Effector memory CD8-positive, alpha-beta T cell (primary cell): ENCODE measurements around the gene RRP1.

Source experiments
- ATAC-seq: fragments of 150-1000 bp; cut with Tn5 transposase; replicated peaks from 2 replicates; pipeline ENCODE4 v1.10.0; 2021; ENCODE audit warnings: mild to moderate bottlenecking, moderate library complexity
- DNase-seq, 3 experiments: peaks; one replicate each; pipeline ENCODE4 v3.0.0; 2021
- H3K27ac Mint-ChIP-seq, 2 donors: one replicate each; pipeline ENCODE4 v1.8.0; 2022; ENCODE audit warnings: mild to moderate bottlenecking in 2 of 2, mixed read lengths in 2 of 2, moderate library complexity in 2 of 2
- H3K27me3 Mint-ChIP-seq, 2 donors: one replicate each; pipeline ENCODE4 v1.8.0; 2022; ENCODE audit warnings: mixed read lengths in 2 of 2
- H3K36me3 Mint-ChIP-seq: one replicate; pipeline ENCODE4 v1.8.0; 2022; ENCODE audit warnings: mild to moderate bottlenecking, moderate library complexity, mixed read lengths; ENCODE audit not compliant: insufficient read depth
- H3K4me1 Mint-ChIP-seq, 2 donors: one replicate each; pipeline ENCODE4 v1.8.0; 2022; ENCODE audit warnings: low read depth in 2 of 2, mixed read lengths in 2 of 2
- H3K4me3 Mint-ChIP-seq, 2 donors: one replicate each; pipeline ENCODE4 v1.8.0; 2022; ENCODE audit warnings: mild to moderate bottlenecking in 2 of 2, mixed read lengths in 2 of 2, moderate library complexity in 2 of 2
- H3K9me3 Mint-ChIP-seq, 2 donors: one replicate each; pipeline ENCODE4 v1.8.0; 2022; ENCODE audit warnings: mixed read lengths in 2 of 2

Gene RRP1

GRCh38 chr21:43806017-43806710 lies 16.8 kb downstream of the RRP1 start:
- no peaks in the 10 kb centered on the region for H3K27me3 Mint-ChIP-seq
- H3K4me3 Mint-ChIP-seq = no peak overlapping the region
- no peaks in the 10 kb centered on the region for H3K9me3 Mint-ChIP-seq
- peaks cover 5 to 7% of the 10 kb centered on the region in 2 donors for H3K4me1 Mint-ChIP-seq
- H3K36me3 Mint-ChIP-seq = peaks cover 22% of the 10 kb centered on the region
- ATAC-seq = no peak
- no peak for DNase-seq
- H3K27ac Mint-ChIP-seq = no peak overlapping the region

DNA sequence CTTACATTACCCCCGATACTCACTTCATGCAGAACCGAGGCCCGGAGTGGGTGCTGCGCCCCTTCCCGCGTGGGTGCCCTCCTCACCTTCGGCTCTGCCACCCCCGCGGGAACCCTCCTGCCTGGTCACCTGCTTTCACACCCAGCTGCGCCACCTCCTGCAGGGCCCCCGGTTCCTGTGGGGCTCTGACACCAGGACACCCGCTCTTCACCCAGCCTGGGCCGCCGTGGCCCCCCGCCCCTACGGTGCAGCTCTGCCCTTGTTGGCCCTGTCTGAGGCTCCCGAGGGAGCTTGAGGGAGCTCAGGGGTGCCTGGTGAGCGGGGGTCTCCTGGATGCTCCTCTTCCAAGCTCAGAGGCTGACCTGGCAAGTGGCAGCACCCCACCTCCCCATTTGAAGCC lies 19.0 kb downstream of the RRP1 start:
- Mint-ChIP-seq H3K4me3 (no peak overlapping the region), H3K4me1 (peaks cover 5 to 7% of the 10 kb centered on the region in 2 donors), H3K27ac (no peak overlapping the region), H3K36me3 (peaks cover 11% of the 10 kb centered on the region), H3K27me3 (no peaks in the 10 kb centered on the region), H3K9me3 (no peaks in the 10 kb centered on the region)
- DNase-seq (no peak), ATAC-seq (no peak)

- Mint-ChIP-seq H3K4me1 (peaks cover 5 to 7% of the 10 kb centered on the region in 2 donors), H3K9me3 (no peaks in the 10 kb centered on the region), H3K27me3 (no peaks in the 10 kb centered on the region), H3K36me3 (peaks cover 9% of the 10 kb centered on the region), H3K4me3 (no peak overlapping the region), H3K27ac (no peak overlapping the region)
- DNase-seq (no peak), ATAC-seq (no peak)
Measured at GRCh38 chr21:43808832-43809251, 19.5 kb downstream of the RRP1 start.

DNA sequence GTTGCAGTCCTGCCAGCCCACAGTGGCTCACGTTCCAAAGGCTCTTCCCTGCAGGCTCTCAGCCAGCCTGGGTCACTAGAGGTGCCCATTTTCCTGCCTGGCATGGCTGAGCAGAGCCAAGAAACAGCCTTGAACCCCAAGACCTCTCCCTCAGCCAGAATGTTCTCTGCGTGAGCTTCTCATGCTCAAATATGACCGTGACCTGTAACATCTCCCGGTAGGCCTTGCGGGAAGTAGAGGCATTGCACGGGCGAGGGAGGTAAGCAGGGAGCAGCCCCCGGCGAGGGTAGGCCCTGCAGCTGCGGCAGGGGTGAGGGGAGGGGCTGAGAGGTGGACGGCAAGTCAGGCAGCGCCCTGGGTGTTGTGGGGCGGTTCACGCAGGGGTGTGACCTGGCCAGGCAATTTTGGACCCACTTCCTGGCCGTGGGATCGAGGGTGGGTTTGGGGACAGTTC lies 20.0 kb downstream of the RRP1 start:
- Mint-ChIP-seq H3K27ac (no peak overlapping the region), H3K4me1 (peaks cover 5 to 7% of the 10 kb centered on the region in 2 donors), H3K27me3 (no peaks in the 10 kb centered on the region), H3K4me3 (no peak overlapping the region), H3K36me3 (peaks cover 7% of the 10 kb centered on the region), H3K9me3 (no peaks in the 10 kb centered on the region)
- ATAC-seq (no peak), DNase-seq (no peak)

- Mint-ChIP-seq H3K27ac (no peak overlapping the region), H3K4me1 (peaks cover 9 to 10% of the 10 kb centered on the region in 2 donors), H3K27me3 (no peaks in the 10 kb centered on the region), H3K36me3 (peaks cover 7% of the 10 kb centered on the region), H3K4me3 (no peak overlapping the region), H3K9me3 (no peaks in the 10 kb centered on the region)
- no peak for DNase-seq
- no peak for ATAC-seq
Measured at GRCh38 chr21:43809853-43810504, 20.6 kb downstream of the RRP1 start.

GRCh38 chr21:43810505-43811261 lies 21.3 kb downstream of the RRP1 start:
- ATAC-seq (peak; percentile 95), DNase-seq (peak; percentile 88 to 93 (median 91))
- peak overlapping the region in 1 of 2 donors; percentile 27 for H3K27ac Mint-ChIP-seq

GRCh38 chr21:43811262-43812105 lies 22.1 kb downstream of the RRP1 start:
- DNase-seq (no peak), ATAC-seq (no peak)
- Mint-ChIP-seq H3K9me3 (no peaks in the 10 kb centered on the region), H3K27ac (no peak overlapping the region), H3K4me3 (no peak overlapping the region), H3K36me3 (peaks cover 7% of the 10 kb centered on the region), H3K27me3 (no peaks in the 10 kb centered on the region), H3K4me1 (peaks cover 10 to 11% of the 10 kb centered on the region in 2 donors)

More at GRCh38 chr21:43810505-43811261, 21.3 kb downstream of the RRP1 start:
- Mint-ChIP-seq H3K4me3 (no peak overlapping the region), H3K27me3 (no peaks in the 10 kb centered on the region), H3K9me3 (no peaks in the 10 kb centered on the region), H3K36me3 (peaks cover 7% of the 10 kb centered on the region), H3K4me1 (peaks cover 9 to 10% of the 10 kb centered on the region in 2 donors)

DNA sequence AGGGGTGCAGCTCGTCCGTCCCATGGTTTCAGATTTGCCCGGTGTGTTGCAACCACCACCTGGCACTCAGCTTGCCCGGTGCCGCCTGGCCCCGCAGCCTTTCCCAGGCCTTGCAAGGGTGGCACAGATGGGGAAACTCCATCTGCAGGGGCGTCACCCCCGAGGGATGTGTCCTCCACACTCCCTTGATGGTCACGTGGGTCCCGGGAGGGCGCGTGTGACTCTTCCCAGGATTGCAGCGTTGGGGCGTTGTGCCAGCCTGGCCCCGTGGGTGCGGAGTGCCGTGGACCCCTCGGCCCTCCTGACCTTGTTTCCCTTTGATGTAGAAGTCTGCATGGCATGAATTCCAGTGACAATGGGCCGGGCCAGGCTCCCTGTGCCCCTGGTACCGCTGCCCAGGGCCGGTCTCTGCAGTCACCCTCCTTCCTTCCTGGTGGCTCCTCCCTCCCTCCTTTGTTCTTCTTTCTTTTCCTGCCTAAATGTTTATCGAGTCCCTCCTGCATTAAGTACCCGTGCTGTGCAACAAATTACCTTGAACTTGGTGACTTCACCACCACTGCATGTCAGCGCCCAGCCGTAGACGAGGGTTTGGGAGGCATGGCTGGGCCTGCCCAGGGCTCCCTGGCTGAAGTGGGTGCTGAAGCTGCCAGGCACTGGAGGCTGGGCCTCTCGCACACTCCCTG lies 22.9 kb downstream of the RRP1 start:
- no peak overlapping the region for H3K4me3 Mint-ChIP-seq
- peaks cover 7% of the 10 kb centered on the region for H3K36me3 Mint-ChIP-seq
- H3K4me1 Mint-ChIP-seq = peaks cover 10 to 11% of the 10 kb centered on the region in 2 donors
- no peak for DNase-seq
- ATAC-seq = no peak
- no peaks in the 10 kb centered on the region for H3K9me3 Mint-ChIP-seq
- no peak overlapping the region for H3K27ac Mint-ChIP-seq
- H3K27me3 Mint-ChIP-seq = no peaks in the 10 kb centered on the region

DNA sequence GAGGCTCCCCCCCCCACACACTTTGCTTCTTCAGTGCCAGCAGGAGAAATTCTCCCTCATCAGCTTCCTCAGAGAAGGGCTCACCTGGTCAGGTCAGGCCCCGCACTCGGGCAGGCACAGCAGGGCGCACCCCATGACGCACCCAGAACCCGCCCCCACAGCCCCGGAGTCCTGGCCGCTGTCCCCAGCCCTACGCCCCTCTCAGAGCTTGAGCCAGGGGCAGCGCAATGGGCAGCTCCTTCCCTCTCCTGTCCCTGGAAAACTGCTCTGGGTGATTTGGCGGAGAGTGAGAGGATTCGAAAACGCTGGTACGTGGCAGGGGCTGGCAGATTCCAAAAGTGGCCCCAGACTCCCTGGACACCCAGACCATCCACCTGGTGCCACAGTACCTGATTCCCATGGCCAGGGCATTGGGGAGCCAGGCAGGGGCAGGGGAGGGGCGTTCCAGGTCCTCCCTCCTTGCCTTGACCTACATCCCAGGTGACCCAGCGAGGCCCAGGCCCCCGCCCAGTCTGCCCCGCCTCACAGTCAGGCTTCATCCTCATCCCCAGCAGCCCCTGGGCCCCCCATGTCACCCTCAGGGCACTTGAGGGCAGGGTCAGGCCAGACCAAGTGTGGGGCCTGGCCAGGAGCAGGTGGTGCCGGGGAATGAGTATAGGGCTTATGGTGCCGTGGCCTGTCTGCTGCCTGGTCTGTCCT lies 23.7 kb downstream of the RRP1 start:
- Mint-ChIP-seq H3K4me3 (no peak overlapping the region), H3K4me1 (peaks cover 10 to 11% of the 10 kb centered on the region in 2 donors), H3K36me3 (peaks cover 7% of the 10 kb centered on the region), H3K9me3 (no peaks in the 10 kb centered on the region), H3K27ac (no peak overlapping the region), H3K27me3 (no peaks in the 10 kb centered on the region)
- ATAC-seq (no peak), DNase-seq (no peak)

DNA sequence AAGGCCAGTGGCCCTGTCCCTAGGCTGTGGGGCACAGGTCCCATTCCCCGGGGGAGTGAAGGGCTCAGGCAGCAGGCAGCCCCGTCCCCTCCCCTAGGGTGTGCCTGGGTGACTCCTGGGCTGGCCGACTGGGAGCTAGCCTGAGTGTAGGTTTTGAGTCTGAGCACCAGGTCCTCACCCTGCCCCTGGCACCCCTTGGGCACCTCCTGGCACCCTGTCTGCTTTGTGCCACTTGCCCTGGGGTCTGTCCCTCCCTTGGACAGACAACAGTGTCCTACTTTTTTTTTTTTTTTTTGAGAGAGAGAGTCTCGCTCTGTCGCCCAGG lies 24.2 kb downstream of the RRP1 start:
- H3K27me3 Mint-ChIP-seq = peaks cover 0 to 2% of the 10 kb centered on the region in 2 donors
- H3K36me3 Mint-ChIP-seq = peaks cover 12% of the 10 kb centered on the region
- ATAC-seq (no peak), DNase-seq (no peak)
- no peak overlapping the region for H3K27ac Mint-ChIP-seq
- peaks cover 0 to 2% of the 10 kb centered on the region in 2 donors for H3K9me3 Mint-ChIP-seq
- no peak overlapping the region for H3K4me3 Mint-ChIP-seq
- H3K4me1 Mint-ChIP-seq = peaks cover 10 to 11% of the 10 kb centered on the region in 2 donors

DNA sequence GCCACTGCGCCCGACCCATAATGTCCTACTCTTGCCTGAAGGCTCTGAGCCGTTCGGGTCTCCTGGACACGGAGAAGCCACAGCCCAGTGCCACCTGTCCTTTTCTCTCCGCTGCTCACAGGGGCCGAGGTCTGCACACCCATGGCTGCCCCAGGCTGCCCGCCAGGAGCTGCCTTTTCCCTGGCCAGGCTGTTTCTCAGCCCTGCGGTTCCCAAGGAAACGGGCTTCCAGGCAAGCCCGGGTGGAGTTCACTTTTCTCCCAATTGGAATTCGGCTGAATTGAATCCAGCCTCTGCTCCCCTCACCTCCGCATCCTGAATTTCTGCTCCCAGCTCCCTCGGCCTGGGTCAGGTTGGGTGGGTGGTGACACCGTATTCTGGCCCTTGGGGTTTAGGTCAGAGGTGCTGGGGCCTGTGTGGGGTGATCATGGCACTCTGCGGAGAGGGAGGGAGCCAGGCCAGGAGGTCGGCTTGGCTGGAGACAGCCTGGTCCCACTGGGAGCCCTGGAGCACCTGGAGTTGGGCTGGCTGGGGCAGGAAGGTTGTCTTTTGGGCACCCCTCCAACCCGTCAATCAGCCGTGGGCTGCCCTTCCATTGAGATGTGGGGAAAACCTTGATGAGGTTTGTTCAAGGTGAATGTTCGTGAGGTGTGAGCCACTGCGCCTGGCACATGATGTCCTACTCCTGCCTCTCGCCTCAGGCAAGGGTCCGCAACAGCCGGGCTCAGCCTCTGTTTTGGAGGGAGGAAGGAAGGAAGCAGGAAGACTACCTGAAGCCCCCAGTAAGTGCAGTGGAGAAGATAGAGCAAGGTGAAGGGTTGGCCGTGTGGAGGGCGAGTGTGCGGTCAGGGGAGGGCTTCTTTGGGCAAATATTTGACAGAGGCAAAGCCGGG lies 25.1 kb downstream of the RRP1 start:
- peaks cover 13% of the 10 kb centered on the region for H3K36me3 Mint-ChIP-seq
- H3K4me1 Mint-ChIP-seq = peaks cover 10 to 11% of the 10 kb centered on the region in 2 donors
- peak overlapping the region in 1 of 2 donors; percentile 39 for H3K4me3 Mint-ChIP-seq
- peaks cover 0 to 7% of the 10 kb centered on the region in 2 donors for H3K27me3 Mint-ChIP-seq
- H3K9me3 Mint-ChIP-seq = peaks cover 0 to 7% of the 10 kb centered on the region in 2 donors
- DNase-seq (no peak), ATAC-seq (no peak)
- H3K27ac Mint-ChIP-seq = no peak overlapping the region
